Gastrocnemius medialis (tissue), 4 donors: ENCODE measurements around the gene GNAQ.
"Not testable (repeated sequence)": the region's sequence is repeated elsewhere in the genome, so short reads cannot be mapped to it uniquely, and the experiment has no call there.

Source experiments
- CTCF ChIP-seq, 5 experiments: fragments of 450-650 bp in 3 of 5; fragments of 200-600 bp in 2 of 5; sonication (generic) in 2 of 5; IDR thresholded peaks in 4 of 5; conservative IDR thresholded peaks in 1 of 5; 1 replicate in 4 of 5; 2 replicates in 1 of 5; pipeline ENCODE4 v1.5.1; 2016 to 2019; ENCODE audit warnings: antibody characterized with exemption in 5 of 5, mild to moderate bottlenecking in 3 of 5, moderate library complexity in 3 of 5
- POLR2A ChIP-seq, 2 donors: fragments of 450-650 bp; IDR thresholded peaks; one replicate each; pipeline ENCODE4 v1.6.1; 2017; ENCODE audit warnings: antibody characterized with exemption in 2 of 2, mild to moderate bottlenecking in 2 of 2, moderate library complexity in 2 of 2

GRCh38 chr9:77860953-77861352, 170.7 kb downstream of the GNAQ start:
- not testable (repeated sequence) for TF ChIP-seq POLR2A (IDR thresholded peaks at IDR 0.05); CTCF (IDR thresholded peaks at IDR 0.05 in 4 of 5, conservative IDR thresholded peaks at IDR 0.05 in 1 of 5)
